ENCODE data around the gene ARFGAP2. TPM values are rescaled to one million over a fixed set of nuclear protein-coding genes. Genes with fewer than 3 reads are reported as not detected.

Gene ARFGAP2
- total and polyA plus RNA-seq, 9 of the 15 experiments (the other 6 are each of a cell fraction or from before 2014, with no cell fraction given): 29.1 to 140 (median 90.1) TPM

GRCh38 chr11:47204637-47204989, 27.9 kb upstream of the ARFGAP2 start:
- Histone ChIP-seq H3K9me3 (replicated peaks; ENCODE audit: control insufficient read depth, insufficient read depth, low read depth, low read length) (no peaks in the 10 kb centered on the region), H3K27me3 (ENCODE audit: control insufficient read depth in 2 of 2, insufficient read depth in 2 of 2, low read length in 2 of 2) (peaks cover 6 to 27% of the 10 kb centered on the region in 2 experiments; a peak in 4 of 5 replicates), H4K20me1 (replicated peaks; ENCODE audit: control insufficient read depth, insufficient read depth, low read length) (no peaks in the 10 kb centered on the region), H3K4me1 (replicated peaks in 1 of 2; ENCODE audit: control insufficient read depth in 2 of 2, insufficient read depth in 2 of 2, low read length in 2 of 2) (no peaks in the 10 kb centered on the region; a peak in 3 of 5 replicates), H3K4me3 (no peak overlapping the region), H3K9me1 (ENCODE audit: control insufficient read depth, insufficient read depth, low read length) (no peaks in the 10 kb centered on the region), H3K27ac (ENCODE audit: extremely low read depth, low read depth, low read length) (no peak overlapping the region), H3K79me2 (ENCODE audit: control insufficient read depth, insufficient read depth, low read length) (no peaks in the 10 kb centered on the region), H2AFZ (ENCODE audit: low read depth, low read length) (no peak overlapping the region), H3K4me2 (ENCODE audit: insufficient read depth, low read length) (no peak overlapping the region), H3K9ac (ENCODE audit: insufficient read depth in 1 of 2, low read depth in 2 of 2, low read length in 2 of 2) (no peak overlapping the region), H3K36me3 (ENCODE audit: control insufficient read depth, insufficient read depth, low read length) (no peaks in the 10 kb centered on the region)
- 5% methylated on average over 2 of the region's 2 CpGs for WGBS (ENCODE audit: insufficient coverage, low coverage, missing lambda C conversion rate)
- TF ChIP-seq FOSL1 (tag; conservative IDR thresholded peaks at IDR 0.05): peak; percentile 81
- TF ChIP-seq FOXJ2 (tag; IDR thresholded peaks at IDR 0.05): peak; percentile 54; the same call in 1 of the 2 replicates
- 0 out of 2 replicates have a peak, but pooled peaks have one; percentile 4 for TF ChIP-seq CTBP1 (IDR thresholded peaks at IDR 0.05; ENCODE audit: borderline replicate concordance)
- TF ChIP-seq SP1 (CRISPR knock-in tag; IDR thresholded peaks at IDR 0.05): no peak
- FAIRE-seq (no peak), ATAC-seq (no peak), DNase-seq (ENCODE audit: extremely low read depth in 1 of 4, low spot score in 3 of 4) (peak in 1 of 4 experiments; percentile 13)
- POLR2A ChIA-PET: interaction anchor here (1.0 to 1.6 kb wide), 3 partner anchors 11 to 44 kb away, joined by 3 to 4 read pairs (median 3); partner anchors contain the start of genes ACP2 and DDB2
- no TSS peak for BruUV-seq (replicated peaks)
- in situ Hi-C loops (cut with MboI) (no loop called here), intact Hi-C loops (cut with micrococcal nuclease) (no loop called here)
- CTCF ChIA-PET (ENCODE audit: low intra/inter-chr PET ratio): no interaction called here

DNA sequence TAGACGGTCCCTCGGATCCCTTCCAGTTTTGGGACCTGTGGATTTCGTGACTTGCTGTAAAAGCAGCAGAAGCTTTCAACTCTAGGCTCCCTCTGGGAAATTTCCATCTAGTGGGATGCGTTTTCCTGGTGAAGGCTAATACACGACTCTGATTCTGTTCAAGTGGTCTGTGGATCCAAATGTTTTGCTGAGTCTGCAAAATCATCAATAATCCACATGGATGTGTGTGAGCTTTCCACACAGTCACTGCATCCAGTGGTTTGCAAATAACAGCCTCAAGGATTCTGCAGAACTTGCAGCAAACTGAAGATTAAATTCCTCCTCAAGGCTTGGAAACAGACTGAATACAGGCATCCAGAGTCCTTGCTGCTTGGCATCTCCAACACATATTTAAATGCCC, 25.9 kb upstream of the ARFGAP2 start:
- POLR2A ChIA-PET: interaction anchor here (1.3 to 1.5 kb wide), 2 partner anchors 12 to 23 kb away, joined by 3 to 6 read pairs; partner anchors contain the start of gene DDB2
- Histone ChIP-seq H3K4me3 (no peak overlapping the region), H3K4me1 (replicated peaks in 1 of 2; ENCODE audit: control insufficient read depth in 2 of 2, insufficient read depth in 2 of 2, low read length in 2 of 2) (no peaks in the 10 kb centered on the region; a peak in 3 of 5 replicates), H3K27me3 (ENCODE audit: control insufficient read depth in 2 of 2, insufficient read depth in 2 of 2, low read length in 2 of 2) (peaks cover 12 to 35% of the 10 kb centered on the region in 2 experiments; a peak in 4 of 5 replicates), H4K20me1 (replicated peaks; ENCODE audit: control insufficient read depth, insufficient read depth, low read length) (no peaks in the 10 kb centered on the region), H3K4me2 (ENCODE audit: insufficient read depth, low read length) (no peak overlapping the region), H2AFZ (ENCODE audit: low read depth, low read length) (no peak overlapping the region), H3K9me3 (replicated peaks; ENCODE audit: control insufficient read depth, insufficient read depth, low read depth, low read length) (no peaks in the 10 kb centered on the region), H3K27ac (ENCODE audit: extremely low read depth, low read depth, low read length) (no peak overlapping the region), H3K9me1 (ENCODE audit: control insufficient read depth, insufficient read depth, low read length) (no peaks in the 10 kb centered on the region), H3K79me2 (ENCODE audit: control insufficient read depth, insufficient read depth, low read length) (no peaks in the 10 kb centered on the region), H3K9ac (ENCODE audit: insufficient read depth in 1 of 2, low read depth in 2 of 2, low read length in 2 of 2) (no peak overlapping the region), H3K36me3 (ENCODE audit: control insufficient read depth, insufficient read depth, low read length) (no peaks in the 10 kb centered on the region)
- CTCF ChIA-PET (ENCODE audit: low intra/inter-chr PET ratio): no interaction called here
- no TSS peak for BruUV-seq (replicated peaks)
- no peak for DNase-seq (ENCODE audit: extremely low read depth in 1 of 4, low spot score in 3 of 4)
- in situ Hi-C loops (cut with MboI): no loop called here
- WGBS (ENCODE audit: insufficient coverage, low coverage, missing lambda C conversion rate): 5% methylated on average over 5 of the region's 5 CpGs
- intact Hi-C loops (cut with micrococcal nuclease): no loop called here
- no peak for ATAC-seq
- FAIRE-seq: no peak
- TF ChIP-seq EP400 (IDR thresholded peaks at IDR 0.05): no peak
- TF ChIP-seq EGR1 (conservative IDR thresholded peaks at IDR 0.05): no peak
- no peak for TF ChIP-seq ZSCAN29 (IDR thresholded peaks at IDR 0.05)
- TF ChIP-seq MAFK (IDR thresholded peaks at IDR 0.05; ENCODE audit: low read length): peak; percentile 97
- TF ChIP-seq PURB (CRISPR knock-in tag; IDR thresholded peaks at IDR 0.05; ENCODE audit: low read depth): no peak
- TF ChIP-seq, protein P1, sequence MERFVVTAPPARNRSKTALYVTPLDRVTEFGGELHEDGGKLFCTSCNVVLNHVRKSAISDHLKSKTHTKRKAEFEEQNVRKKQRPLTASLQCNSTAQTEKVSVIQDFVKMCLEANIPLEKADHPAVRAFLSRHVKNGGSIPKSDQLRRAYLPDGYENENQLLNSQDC (CRISPR knock-in tag; IDR thresholded peaks at IDR 0.05): no peak
- no peak for TF ChIP-seq SETDB1 (IDR thresholded peaks at IDR 0.05; ENCODE audit: low read length)
- no peak for TF ChIP-seq PBX2 (CRISPR knock-in tag; IDR thresholded peaks at IDR 0.05; ENCODE audit: low read depth)
- no peak for TF ChIP-seq PBX2 (tag; conservative IDR thresholded peaks at IDR 0.05; ENCODE audit: low read depth)
- TF ChIP-seq NR4A1 (CRISPR knock-in tag; IDR thresholded peaks at IDR 0.05): no peak
- TF ChIP-seq NR4A1 (tag; IDR thresholded peaks at IDR 0.05): no peak
